GM12891 (cell line): ENCODE data around the gene INSR.

Source experiments
- DNase-seq: peaks from one replicate; pipeline ENCODE4 v3.0.0; 2011; ENCODE audit warnings: low spot score; ENCODE audit not compliant: insufficient read length
- FAIRE-seq: peaks from 2 replicates; lab custom pipeline; 2011; peaks lifted over from hg19 to GRCh38; lab: Jason Lieb, UNC
- PAX5 ChIP-seq: IDR thresholded peaks from 2 replicates; pipeline ENCODE4 v1.6.1; 2011; ENCODE audit warnings: low read length, moderate library complexity, mild to moderate bottlenecking; ENCODE audit not compliant: insufficient read depth, severe bottlenecking
- POLR2A ChIP-seq: IDR thresholded peaks from 2 replicates; pipeline ENCODE4 v1.6.1; 2011; ENCODE audit warnings: low read depth, low read length, control low read depth
- POLR2AphosphoS5 ChIP-seq: IDR thresholded peaks from 2 replicates; pipeline ENCODE4 v1.6.1; 2011; ENCODE audit warnings: low read depth, low read length, control low read depth
- POU2F2 ChIP-seq: IDR thresholded peaks from 2 replicates; pipeline ENCODE4 v1.6.1; 2011; ENCODE audit warnings: low read depth, mild to moderate bottlenecking, control low read depth, low read length, moderate library complexity
- SPI1 ChIP-seq: IDR thresholded peaks from 2 replicates; pipeline ENCODE4 v1.6.1; 2011; ENCODE audit warnings: low read depth, low read length, control low read depth
- TAF1 ChIP-seq: IDR thresholded peaks from 2 replicates; pipeline ENCODE4 v1.6.1; 2011; ENCODE audit warnings: low read depth, low read length, control low read depth

INSR gene

GRCh38 chr19:7301525-7301924 is 7.3 kb upstream of the INSR start:
- TF ChIP-seq POLR2A (no peak), SPI1 (no peak), POU2F2 (no peak), PAX5 (no peak), TAF1 (no peak), POLR2AphosphoS5 (no peak)
- FAIRE-seq (no peak), DNase-seq (no peak)

GRCh38 chr19:7297742-7298141 is 3.5 kb upstream of the INSR start:
- FAIRE-seq, result no peak
- TF ChIP-seq POU2F2 (no peak), PAX5 (no peak), POLR2AphosphoS5 (no peak), SPI1 (no peak), TAF1 (no peak), POLR2A (no peak)
- no peak for DNase-seq

- DNase-seq, result no peak
- TF ChIP-seq TAF1 (no peak), SPI1 (no peak), POU2F2 (no peak), PAX5 (no peak), POLR2A (no peak), POLR2AphosphoS5 (no peak)
- no peak for FAIRE-seq
Observed at GRCh38 chr19:7295912-7296536, 1.8 kb upstream of the INSR start.

- TF ChIP-seq SPI1 (no peak), POLR2AphosphoS5 (no peak), POLR2A (peak; percentile 46; the same call in 1 of the 2 replicates), POU2F2 (no peak)
- DNase-seq (peak; percentile 53), FAIRE-seq (peak; percentile 92)
Observed at GRCh38 chr19:7294558-7295212, 471 bp upstream of the INSR start.

GRCh38 chr19:7292950-7293761 is 1.1 kb downstream of the INSR start:
- FAIRE-seq, result peak; percentile 80
- TF ChIP-seq POLR2A (no peak), POLR2AphosphoS5 (no peak), POU2F2 (no peak), SPI1 (no peak), TAF1 (no peak)
- DNase-seq, result no peak

GRCh38 chr19:7292352-7292949 is 1.8 kb downstream of the INSR start:
- peak; percentile 16 for FAIRE-seq
- DNase-seq, result no peak
- TF ChIP-seq POU2F2 (no peak), TAF1 (no peak), SPI1 (no peak), PAX5 (no peak), POLR2AphosphoS5 (no peak), POLR2A (no peak)

GRCh38 chr19:7288977-7289376 is 5.2 kb downstream of the INSR start:
- TF ChIP-seq TAF1, result no peak
- no peak for TF ChIP-seq POLR2A
- no peak for TF ChIP-seq PAX5
- DNase-seq (no peak), FAIRE-seq (no peak)

GRCh38 chr19:7288131-7288530 is 6.1 kb downstream of the INSR start:
- DNase-seq (no peak), FAIRE-seq (no peak)
- TF ChIP-seq PAX5, result no peak
- no peak for TF ChIP-seq POU2F2
- TF ChIP-seq POLR2A, result no peak
- TF ChIP-seq TAF1, result no peak
- TF ChIP-seq POLR2AphosphoS5, result no peak
- TF ChIP-seq SPI1, result no peak

- TF ChIP-seq POU2F2 (no peak), TAF1 (no peak), PAX5 (no peak), POLR2AphosphoS5 (no peak), SPI1 (no peak), POLR2A (no peak)
- FAIRE-seq, result peak; percentile 57
- no peak for DNase-seq
Observed at GRCh38 chr19:7287722-7288121, 6.5 kb downstream of the INSR start.
